Stimulated activated naive CD8-positive, alpha-beta T cell treated with anti-CD3 and anti-CD28 coated beads, Interleukin-15, Interleukin-2, amounts not matched to agents 100 U/mL and 50 U/mL, for 24 hours (primary cell): ENCODE results near the gene CALHM3.
"Not testable (repeated sequence)": the region's sequence is repeated elsewhere in the genome, so short reads cannot be mapped to it uniquely, and the experiment has no call there.

Experiments
- ATAC-seq: fragments of 150-1000 bp; cut with Tn5 transposase; one replicate; pipeline ENCODE4 v1.10.0; 2021
- DNase-seq: peaks from one replicate; pipeline ENCODE4 v3.0.0; 2021

Gene CALHM3

GRCh38 chr10:103479135-103479534 is at the start of gene CALHM3:
Gene CALHM3, minus strand, starts transcription at chr10:103479240. Its CDS starts 208 bp downstream, at chr10:103479032.
- ATAC-seq (no peak), DNase-seq (no peak)

GRCh38 chr10:103528549-103528948 is 49.5 kb upstream of the CALHM3 start:
- ATAC-seq (no peak), DNase-seq (no peak)

- DNase-seq, ATAC-seq: not testable (repeated sequence)
These were observed 48.4 kb upstream of the CALHM3 start for GRCh38 chr10:103527476-103527875.

- ATAC-seq, result no peak
These were observed 46.9 kb upstream of the CALHM3 start for GRCh38 chr10:103525901-103526300.

GRCh38 chr10:103523683-103524082 is 44.6 kb upstream of the CALHM3 start:
- DNase-seq (no peak), ATAC-seq (no peak)

More at GRCh38 chr10:103525901-103526300, 46.9 kb upstream of the CALHM3 start:
- DNase-seq, result no peak

GRCh38 chr10:103522006-103522405 is 43.0 kb upstream of the CALHM3 start:
- not testable (repeated sequence) for ATAC-seq, DNase-seq

GRCh38 chr10:103519798-103520197 is 40.8 kb upstream of the CALHM3 start:
- no peak for ATAC-seq

GRCh38 chr10:103517234-103518085 is 38.4 kb upstream of the CALHM3 start:
- no peak for DNase-seq
- peak; percentile 23 for ATAC-seq

More at GRCh38 chr10:103519798-103520197, 40.8 kb upstream of the CALHM3 start:
- DNase-seq, result no peak

GRCh38 chr10:103514244-103514643 is 35.2 kb upstream of the CALHM3 start:
- no peak for ATAC-seq
- no peak for DNase-seq

GRCh38 chr10:103513380-103514060 is 34.5 kb upstream of the CALHM3 start:
- no peak for DNase-seq
- ATAC-seq, result no peak

GRCh38 chr10:103512591-103513379 is 33.7 kb upstream of the CALHM3 start:
- no peak for ATAC-seq
- no peak for DNase-seq

GRCh38 chr10:103512166-103512565 is 33.1 kb upstream of the CALHM3 start:
- ATAC-seq, result no peak
- no peak for DNase-seq

GRCh38 chr10:103510791-103511752 is 32.0 kb upstream of the CALHM3 start:
- ATAC-seq (no peak), DNase-seq (no peak)

GRCh38 chr10:103510046-103510685 is 31.1 kb upstream of the CALHM3 start:
- ATAC-seq (no peak), DNase-seq (no peak)

GRCh38 chr10:103507235-103508191 is 28.5 kb upstream of the CALHM3 start:
- ATAC-seq (no peak), DNase-seq (no peak)

GRCh38 chr10:103506061-103506460 is 27.0 kb upstream of the CALHM3 start:
- ATAC-seq, result no peak
- no peak for DNase-seq

GRCh38 chr10:103504181-103504783 is 25.2 kb upstream of the CALHM3 start:
- DNase-seq (peak; percentile 47), ATAC-seq (peak; percentile 90)

- DNase-seq, ATAC-seq: not testable (repeated sequence)
These were observed 24.7 kb upstream of the CALHM3 start for GRCh38 chr10:103503777-103504176.
